HG03520 (cell line): ENCODE results near the gene HDAC9.
"Not testable (repeated sequence)": the region's sequence is repeated elsewhere in the genome, so short reads cannot be mapped to it uniquely, and the experiment has no call there.

Experiments used
- ATAC-seq: cut with Tn5 transposase; IDR thresholded peaks from one replicate; pipeline ENCODE4 v1.9.1; 2021; ENCODE audit warnings: mild to moderate bottlenecking, moderate library complexity; ENCODE audit not compliant: unreplicated experiment

The HDAC9 gene

GRCh38 chr7:18702071-18702829 is 206.7 kb downstream of the HDAC9 start:
- no peak for ATAC-seq

GRCh38 chr7:18703685-18704084 is 208.1 kb downstream of the HDAC9 start:
- ATAC-seq: no peak

GRCh38 chr7:18706670-18707069 is 211.1 kb downstream of the HDAC9 start:
- no peak for ATAC-seq

GRCh38 chr7:18708204-18708603 is 212.7 kb downstream of the HDAC9 start:
- ATAC-seq: no peak

GRCh38 chr7:18715988-18716387 is 220.4 kb downstream of the HDAC9 start:
- ATAC-seq: no peak

- no peak for ATAC-seq
Measured at GRCh38 chr7:18721429-18721828, 225.9 kb downstream of the HDAC9 start.

GRCh38 chr7:18724318-18724717 is 228.8 kb downstream of the HDAC9 start:
- no peak for ATAC-seq

- ATAC-seq: no peak
Measured at GRCh38 chr7:18727115-18727870, 231.7 kb downstream of the HDAC9 start.

- not testable (repeated sequence) for ATAC-seq
Measured at GRCh38 chr7:18736012-18736411, 240.5 kb downstream of the HDAC9 start.

- ATAC-seq: no peak
Measured at GRCh38 chr7:18740579-18740988, 245.0 kb downstream of the HDAC9 start.

GRCh38 chr7:18753972-18754610 is 258.5 kb downstream of the HDAC9 start:
- no peak for ATAC-seq

GRCh38 chr7:18754766-18755165 is 259.2 kb downstream of the HDAC9 start:
- ATAC-seq: no peak

- no peak for ATAC-seq
Measured at GRCh38 chr7:18755793-18756192, 260.2 kb downstream of the HDAC9 start.

GRCh38 chr7:18756378-18757050 is 261.0 kb downstream of the HDAC9 start:
- ATAC-seq: no peak

GRCh38 chr7:18760046-18760445 is 264.5 kb downstream of the HDAC9 start:
- ATAC-seq: no peak

GRCh38 chr7:18760631-18761445 is 265.3 kb downstream of the HDAC9 start:
- ATAC-seq: no peak

GRCh38 chr7:18762189-18762588 is 266.6 kb downstream of the HDAC9 start:
- ATAC-seq: no peak

GRCh38 chr7:18768256-18768655 is 272.7 kb downstream of the HDAC9 start:
- no peak for ATAC-seq

GRCh38 chr7:18770154-18770811 is 274.7 kb downstream of the HDAC9 start:
- no peak for ATAC-seq

GRCh38 chr7:18770822-18771221 is 275.3 kb downstream of the HDAC9 start:
- ATAC-seq: no peak
